A673 (cell line): ENCODE measurements around the gene TMEM121. TPM values are rescaled to one million over a fixed set of nuclear protein-coding genes. Genes with fewer than 3 reads are reported as not detected.

Source experiments
- BruUV-seq: library from RNA; stranded (reverse); fragments of 400-500 nt; replicated peaks from 2 replicates; lab custom pipeline; 2021; lab: Mats Ljungman, UMichigan
- CTCF ChIA-PET: fragments of 300-600 bp; sonication (Branson Sonifier 250); formaldehyde crosslinking; loops from one replicate; lab custom pipeline; 2022; ENCODE audit warnings: antibody characterized with exemption; lab: Charles Lee
- POLR2A ChIA-PET: fragments of 300-600 bp; sonication (Branson Sonifier 250); formaldehyde crosslinking; loops from one replicate; lab custom pipeline; 2022; ENCODE audit warnings: antibody characterized with exemption; ENCODE audit not compliant: low non-redundant PET; lab: Charles Lee
- DNase-seq: peaks from one replicate; pipeline ENCODE4 v3.0.0-alpha.2; 2015; ENCODE audit warnings: low spot score
- H3K27ac ChIP-seq: fragments of 200-600 bp; sonication (generic); 2 replicates; pipeline ENCODE4 v1.5.1; 2016; ENCODE audit warnings: mixed run types, low read depth, mild to moderate bottlenecking, mixed read lengths, antibody characterized with exemption, low read length; ENCODE audit not compliant: poor library complexity, severe bottlenecking
- H3K27me3 ChIP-seq: fragments of 200-600 bp; sonication (generic); replicated peaks from 2 replicates; pipeline ENCODE4 v1.6.1; 2017; ENCODE audit warnings: mixed run types, low read depth, mild to moderate bottlenecking, mixed read lengths, antibody characterized with exemption, low read length; ENCODE audit not compliant: insufficient read depth, poor library complexity
- H3K36me3 ChIP-seq: fragments of 200-600 bp; sonication (generic); 2 replicates; pipeline ENCODE4 v1.6.1; 2016; ENCODE audit warnings: mixed run types, mild to moderate bottlenecking, mixed read lengths, antibody characterized with exemption, low read length; ENCODE audit not compliant: insufficient read depth, poor library complexity, severe bottlenecking
- H3K4me1 ChIP-seq: fragments of 200-600 bp; sonication (generic); 2 replicates; pipeline ENCODE4 v1.6.1; 2017; ENCODE audit warnings: mixed run types, mild to moderate bottlenecking, mixed read lengths, antibody characterized with exemption, low read length; ENCODE audit not compliant: insufficient read depth, poor library complexity, severe bottlenecking
- H3K4me3 ChIP-seq: fragments of 200-600 bp; sonication (generic); 2 replicates; pipeline ENCODE4 v1.5.1; 2016; ENCODE audit warnings: low read depth, mixed run types, mild to moderate bottlenecking, mixed read lengths, low read length; ENCODE audit not compliant: poor library complexity, severe bottlenecking
- H3K9me3 ChIP-seq: fragments of 200-600 bp; sonication (generic); 2 replicates; pipeline ENCODE4 v1.6.1; 2016; ENCODE audit warnings: mixed run types, low read depth, mild to moderate bottlenecking, mixed read lengths, antibody characterized with exemption, low read length; ENCODE audit not compliant: poor library complexity, severe bottlenecking
- EZH2 ChIP-seq: fragments of 200-600 bp; sonication (generic); IDR thresholded peaks from 2 replicates; pipeline ENCODE4 v1.6.1; 2017; ENCODE audit warnings: borderline replicate concordance, low read depth, mild to moderate bottlenecking, mixed read lengths, antibody characterized with exemption, low read length; ENCODE audit not compliant: poor library complexity, severe bottlenecking
- intact Hi-C: fragments of 100-400 bp; cut with micrococcal nuclease; formaldehyde crosslinking; loops from one replicate; pipeline ENCODE4 v1.10.0; 2022; ENCODE audit not compliant: unreplicated experiment
- total RNA-seq: library from RNA; stranded (reverse); gene quantifications from 2 replicates; pipeline ENCODE4 v1.2.3, GENCODE V29; 2021
- TF ChIP-seq, protein P1 (sequence below): fragments of 300-800, 200-600 bp; sonication (generic); conservative IDR thresholded peaks from 2 replicates; pipeline ENCODE4 v1.5.1; 2017; ENCODE audit warnings: low read depth, mild to moderate bottlenecking, antibody characterized with exemption, low read length, moderate library complexity, mixed read lengths

The TMEM121 gene
- total RNA-seq, 1 experiment from 2014 or later = 3.1 TPM

- Histone ChIP-seq H3K27ac (no peak overlapping the region), H3K4me1 (peaks cover 4% of the 10 kb centered on the region), H3K4me3 (no peak overlapping the region), H3K9me3 (no peaks in the 10 kb centered on the region), H3K27me3 (no peaks in the 10 kb centered on the region), H3K36me3 (no peaks in the 10 kb centered on the region)
- TF ChIP-seq, protein P1, sequence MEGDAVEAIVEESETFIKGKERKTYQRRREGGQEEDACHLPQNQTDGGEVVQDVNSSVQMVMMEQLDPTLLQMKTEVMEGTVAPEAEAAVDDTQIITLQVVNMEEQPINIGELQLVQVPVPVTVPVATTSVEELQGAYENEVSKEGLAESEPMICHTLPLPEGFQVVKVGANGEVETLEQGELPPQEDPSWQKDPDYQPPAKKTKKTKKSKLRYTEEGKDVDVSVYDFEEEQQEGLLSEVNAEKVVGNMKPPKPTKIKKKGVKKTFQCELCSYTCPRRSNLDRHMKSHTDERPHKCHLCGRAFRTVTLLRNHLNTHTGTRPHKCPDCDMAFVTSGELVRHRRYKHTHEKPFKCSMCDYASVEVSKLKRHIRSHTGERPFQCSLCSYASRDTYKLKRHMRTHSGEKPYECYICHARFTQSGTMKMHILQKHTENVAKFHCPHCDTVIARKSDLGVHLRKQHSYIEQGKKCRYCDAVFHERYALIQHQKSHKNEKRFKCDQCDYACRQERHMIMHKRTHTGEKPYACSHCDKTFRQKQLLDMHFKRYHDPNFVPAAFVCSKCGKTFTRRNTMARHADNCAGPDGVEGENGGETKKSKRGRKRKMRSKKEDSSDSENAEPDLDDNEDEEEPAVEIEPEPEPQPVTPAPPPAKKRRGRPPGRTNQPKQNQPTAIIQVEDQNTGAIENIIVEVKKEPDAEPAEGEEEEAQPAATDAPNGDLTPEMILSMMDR = no peak
- TF ChIP-seq EZH2 = no peak
- intact Hi-C loops = no loop called here
- DNase-seq = no peak
- POLR2A ChIA-PET = no interaction called here
- CTCF ChIA-PET = no interaction called here
- BruUV-seq = no TSS peak
These were observed 31.8 kb upstream of the TMEM121 start for GRCh38 chr14:105494606-105494929.

DNA sequence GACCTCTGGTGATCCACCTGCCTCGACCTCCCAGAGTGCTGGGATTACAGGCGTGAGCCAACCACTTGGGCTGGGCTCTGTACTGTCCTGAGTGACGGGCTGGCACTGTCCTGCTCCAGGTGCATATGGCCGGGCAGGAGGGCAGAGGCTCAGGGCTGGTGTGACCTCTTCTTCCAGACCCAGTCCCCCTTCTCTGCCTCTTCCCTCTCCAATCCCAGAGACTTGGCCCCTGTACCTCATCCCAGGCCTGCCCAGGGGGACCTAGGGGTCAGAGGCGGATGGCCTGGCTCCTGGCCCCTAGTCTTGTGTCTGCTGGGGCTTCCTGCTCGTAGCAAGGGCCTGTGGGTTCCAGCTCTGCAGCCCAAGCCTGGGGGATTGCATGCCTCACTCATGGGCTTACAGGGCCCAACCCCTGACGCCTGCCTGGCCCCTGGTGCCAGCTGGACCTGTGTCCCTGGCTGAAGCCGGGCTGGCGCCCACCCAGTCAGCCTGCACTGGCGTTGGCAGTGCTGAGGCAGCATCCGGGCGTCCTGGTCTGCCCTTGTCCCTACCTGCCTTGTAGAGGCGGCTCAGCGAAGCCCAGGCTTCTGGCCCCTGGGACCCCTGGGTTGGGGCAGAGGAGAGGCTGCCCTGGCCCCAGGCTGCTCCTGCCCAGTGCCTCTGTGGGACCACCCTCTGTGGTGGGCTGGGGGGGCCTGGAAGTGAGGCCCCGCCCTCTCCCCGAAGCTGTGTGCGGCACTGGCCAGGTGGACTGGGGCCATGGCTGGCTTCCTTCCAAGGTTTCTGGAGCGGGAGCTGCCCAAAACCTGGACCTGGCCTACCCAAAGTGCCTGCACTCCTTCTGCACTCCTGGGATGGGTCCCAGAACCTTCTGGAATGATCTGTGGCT lies 31.0 kb upstream of the TMEM121 start:
- DNase-seq = no peak
- ChIA-PET POLR2A (no interaction called here), CTCF (no interaction called here)
- BruUV-seq = no TSS peak
- H3K27me3 ChIP-seq = no peaks in the 10 kb centered on the region
- no peak for TF ChIP-seq EZH2
- TF ChIP-seq, protein P1 = no peak
- no peaks in the 10 kb centered on the region for H3K36me3 ChIP-seq
- H3K9me3 ChIP-seq = no peaks in the 10 kb centered on the region
- intact Hi-C loops = no loop called here
- H3K4me3 ChIP-seq = no peak overlapping the region
- no peak overlapping the region for H3K27ac ChIP-seq
- peaks cover 4% of the 10 kb centered on the region for H3K4me1 ChIP-seq

GRCh38 chr14:105495990-105496830 lies 30.2 kb upstream of the TMEM121 start:
- POLR2A ChIA-PET = no interaction called here
- H3K4me3 ChIP-seq = no peak overlapping the region
- no peaks in the 10 kb centered on the region for H3K27me3 ChIP-seq
- no TSS peak for BruUV-seq
- H3K36me3 ChIP-seq = no peaks in the 10 kb centered on the region
- peaks cover 4% of the 10 kb centered on the region for H3K4me1 ChIP-seq
- no peaks in the 10 kb centered on the region for H3K9me3 ChIP-seq
- CTCF ChIA-PET = no interaction called here
- no peak overlapping the region for H3K27ac ChIP-seq
- intact Hi-C loops = no loop called here
- no peak for TF ChIP-seq EZH2
- TF ChIP-seq, protein P1 = no peak
- DNase-seq = no peak
